Esophagus muscularis mucosa (tissue), 4 donors: ENCODE measurements around the gene ADGRB3. TPM values are rescaled to one million over a fixed set of nuclear protein-coding genes. Genes with fewer than 3 reads are reported as not detected.
"Not testable (repeated sequence)": the region's sequence is repeated elsewhere in the genome, so short reads cannot be mapped to it uniquely, and the experiment has no call there.

Experiments used
- DNase-seq: peaks from one replicate; pipeline ENCODE4 v3.0.0-alpha.2; 2017; ENCODE audit errors: extremely low spot score
- H3K27ac ChIP-seq, 4 donors: fragments of 200-600 bp; sonication (generic); replicated peaks in 1 of 4; 1 replicate in 3 of 4; 2 replicates in 1 of 4; pipeline ENCODE4 v1.5.1; 2016 to 2019; ENCODE audit warnings: mild to moderate bottlenecking in 1 of 4
- H3K27me3 ChIP-seq, 4 donors: fragments of 200-600 bp; sonication (generic); one replicate each; pipeline versions ENCODE4 v1.5.1 to v1.6.0; 2016 to 2019
- H3K36me3 ChIP-seq, 4 donors: fragments of 200-600 bp; sonication (generic); one replicate each; pipeline ENCODE4 v1.5.1; 2016 to 2019
- H3K4me1 ChIP-seq, 4 donors: fragments of 200-600 bp; sonication (generic); one replicate each; pipeline ENCODE4 v1.5.1; 2016 to 2019
- H3K4me3 ChIP-seq, 4 donors: fragments of 200-600 bp; sonication (generic); 1 replicate in 2 of 4; 2 replicates in 2 of 4; pipeline ENCODE4 v1.5.1; 2016 to 2019; ENCODE audit warnings: mild to moderate bottlenecking in 4 of 4, moderate library complexity in 1 of 4
- H3K9me3 ChIP-seq, 4 donors: fragments of 200-600 bp; sonication (generic); 1 replicate in 3 of 4; 2 replicates in 1 of 4; pipeline ENCODE4 v1.5.1; 2016 to 2019
- EP300 ChIP-seq: sonication (generic); formaldehyde crosslinking; IDR thresholded peaks from one replicate; pipeline ENCODE4 v1.6.1; 2017; ENCODE audit warnings: antibody characterized with exemption
- POLR2A ChIP-seq: fragments of 450-650 bp; IDR thresholded peaks from one replicate; pipeline ENCODE4 v1.6.1; 2017; ENCODE audit warnings: antibody characterized with exemption, moderate library complexity, mild to moderate bottlenecking, low read depth
- POLR2AphosphoS5 ChIP-seq, 2 donors: sonication (generic); formaldehyde crosslinking; IDR thresholded peaks; one replicate each; pipeline ENCODE4 v1.6.1; 2017; ENCODE audit warnings: antibody characterized with exemption in 2 of 2
- WGBS: methylation state at CpG from one replicate; pipeline ENCODE4 v1.1.5; 2018; 5-methylcytosine and 5-hydroxymethylcytosine counted together
- intact Hi-C: fragments of 100-400 bp; cut with DNase I; formaldehyde crosslinking; loops from one replicate; pipeline ENCODE4 v1.15.1; 2023
- total RNA-seq, 4 donors: library from RNA; depleted of rRNA; stranded (reverse); fragments of >200 nt; gene quantifications; one replicate each; pipeline versions ENCODE4 v1.1.0 to v1.2.1, GENCODE V29; 2016
- TF ChIP-seq, protein P1 (sequence below), 3 experiments: fragments of 200-600 bp in 2 of 3; fragments of 450-650 bp in 1 of 3; sonication (generic) in 2 of 3; IDR thresholded peaks; one replicate each; pipeline ENCODE4 v1.5.1; 2017 to 2019; ENCODE audit warnings: antibody characterized with exemption in 3 of 3, mild to moderate bottlenecking in 2 of 3, moderate library complexity in 1 of 3

ADGRB3 gene
- total RNA-seq, 4 donors from 2014 or later: 4.9 to 6.3 (median 5.8) TPM

DNA sequence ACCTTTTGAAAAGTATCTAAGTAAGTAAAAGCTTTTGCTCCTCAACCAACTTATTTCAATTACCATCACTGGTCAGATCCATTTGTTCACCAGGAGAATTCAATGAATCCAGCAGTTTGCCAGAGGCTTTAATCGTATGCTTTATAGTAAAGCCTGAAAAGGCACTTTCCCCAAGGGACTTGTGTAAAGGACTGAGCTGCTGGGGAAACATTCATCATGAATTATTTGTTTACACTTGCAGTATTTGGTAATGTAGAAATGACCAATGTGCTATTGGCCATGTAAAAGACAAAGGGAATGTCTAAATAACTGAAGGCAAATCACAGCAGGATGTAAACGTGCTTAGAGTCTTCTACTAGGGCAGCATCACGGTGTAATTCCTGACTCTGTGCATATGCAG is 471.4 kb downstream of the ADGRB3 start:
- no peaks in the 10 kb centered on the region for H3K27me3 ChIP-seq
- no peaks in the 10 kb centered on the region for H3K9me3 ChIP-seq
- no peak overlapping the region for H3K27ac ChIP-seq
- intact Hi-C loops: no loop called here
- TF ChIP-seq EP300 (no peak), POLR2A (no peak), POLR2AphosphoS5 (IDR thresholded peaks at IDR 0.05) (no peak)
- TF ChIP-seq, protein P1, sequence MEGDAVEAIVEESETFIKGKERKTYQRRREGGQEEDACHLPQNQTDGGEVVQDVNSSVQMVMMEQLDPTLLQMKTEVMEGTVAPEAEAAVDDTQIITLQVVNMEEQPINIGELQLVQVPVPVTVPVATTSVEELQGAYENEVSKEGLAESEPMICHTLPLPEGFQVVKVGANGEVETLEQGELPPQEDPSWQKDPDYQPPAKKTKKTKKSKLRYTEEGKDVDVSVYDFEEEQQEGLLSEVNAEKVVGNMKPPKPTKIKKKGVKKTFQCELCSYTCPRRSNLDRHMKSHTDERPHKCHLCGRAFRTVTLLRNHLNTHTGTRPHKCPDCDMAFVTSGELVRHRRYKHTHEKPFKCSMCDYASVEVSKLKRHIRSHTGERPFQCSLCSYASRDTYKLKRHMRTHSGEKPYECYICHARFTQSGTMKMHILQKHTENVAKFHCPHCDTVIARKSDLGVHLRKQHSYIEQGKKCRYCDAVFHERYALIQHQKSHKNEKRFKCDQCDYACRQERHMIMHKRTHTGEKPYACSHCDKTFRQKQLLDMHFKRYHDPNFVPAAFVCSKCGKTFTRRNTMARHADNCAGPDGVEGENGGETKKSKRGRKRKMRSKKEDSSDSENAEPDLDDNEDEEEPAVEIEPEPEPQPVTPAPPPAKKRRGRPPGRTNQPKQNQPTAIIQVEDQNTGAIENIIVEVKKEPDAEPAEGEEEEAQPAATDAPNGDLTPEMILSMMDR (IDR thresholded peaks at IDR 0.05): no peak
- no peak for DNase-seq
- H3K36me3 ChIP-seq: no peaks in the 10 kb centered on the region
- no peaks in the 10 kb centered on the region for H3K4me1 ChIP-seq
- H3K4me3 ChIP-seq: no peak overlapping the region
- 71% methylated on average over 3 of the region's 3 CpGs for WGBS

DNA sequence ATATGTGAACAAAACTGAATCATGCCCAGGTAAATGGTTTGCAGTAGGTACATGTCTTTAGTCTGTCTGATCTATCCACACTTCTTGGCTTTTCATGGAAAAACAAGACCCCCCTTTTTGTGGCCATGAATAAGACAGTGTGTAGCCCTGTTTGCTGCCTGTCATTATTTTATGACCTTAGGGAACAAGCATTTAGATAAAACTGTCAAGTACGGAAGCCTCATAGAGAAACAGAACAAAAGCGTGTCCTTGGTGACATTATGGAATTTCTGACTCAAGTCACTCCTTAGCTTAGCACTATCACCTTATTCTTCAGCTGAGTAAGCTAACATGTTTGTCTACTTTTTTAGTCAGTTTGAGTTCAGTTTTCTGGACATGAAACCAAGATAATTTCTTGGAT is 476.2 kb downstream of the ADGRB3 start:
- no peak overlapping the region for H3K27ac ChIP-seq
- DNase-seq: no peak
- H3K9me3 ChIP-seq: no peaks in the 10 kb centered on the region
- no peaks in the 10 kb centered on the region for H3K27me3 ChIP-seq
- intact Hi-C loops: no loop called here
- H3K4me3 ChIP-seq: no peak overlapping the region
- no peaks in the 10 kb centered on the region for H3K36me3 ChIP-seq
- no peak for TF ChIP-seq POLR2A
- TF ChIP-seq POLR2AphosphoS5 (IDR thresholded peaks at IDR 0.05): no peak
- TF ChIP-seq, protein P1 (IDR thresholded peaks at IDR 0.05): no peak
- no peak for TF ChIP-seq EP300
- WGBS: 82% methylated on average over 2 of the region's 2 CpGs
- H3K4me1 ChIP-seq: no peaks in the 10 kb centered on the region

DNA sequence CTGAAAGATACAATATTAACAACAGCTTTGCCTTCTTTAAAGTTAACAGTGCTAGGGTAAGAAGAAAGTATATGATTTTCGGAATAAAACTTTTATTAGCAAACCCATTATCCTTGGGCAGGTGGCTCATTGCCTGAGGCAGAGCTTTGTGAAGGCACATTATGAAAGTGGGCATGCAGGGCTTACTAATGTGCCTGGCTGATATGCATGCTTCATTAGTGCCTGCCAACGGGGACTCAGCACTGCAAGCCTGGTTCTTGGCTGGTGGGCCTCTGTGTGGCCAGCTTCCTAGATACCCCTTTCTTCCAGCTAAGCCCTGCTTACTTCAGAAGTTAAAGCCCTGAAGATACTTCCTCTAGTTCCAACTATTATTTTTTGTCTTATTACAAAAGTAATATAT is 481.6 kb downstream of the ADGRB3 start:
- H3K36me3 ChIP-seq: no peaks in the 10 kb centered on the region
- no peak overlapping the region for H3K4me3 ChIP-seq
- 97% methylated on average over 2 of the region's 2 CpGs for WGBS
- H3K27me3 ChIP-seq: no peaks in the 10 kb centered on the region
- TF ChIP-seq POLR2A (no peak), POLR2AphosphoS5 (IDR thresholded peaks at IDR 0.05) (no peak), EP300 (no peak)
- TF ChIP-seq, protein P1 (IDR thresholded peaks at IDR 0.05): no peak
- DNase-seq: no peak
- no peak overlapping the region for H3K27ac ChIP-seq
- no peaks in the 10 kb centered on the region for H3K9me3 ChIP-seq
- intact Hi-C loops: no loop called here
- no peaks in the 10 kb centered on the region for H3K4me1 ChIP-seq

DNA sequence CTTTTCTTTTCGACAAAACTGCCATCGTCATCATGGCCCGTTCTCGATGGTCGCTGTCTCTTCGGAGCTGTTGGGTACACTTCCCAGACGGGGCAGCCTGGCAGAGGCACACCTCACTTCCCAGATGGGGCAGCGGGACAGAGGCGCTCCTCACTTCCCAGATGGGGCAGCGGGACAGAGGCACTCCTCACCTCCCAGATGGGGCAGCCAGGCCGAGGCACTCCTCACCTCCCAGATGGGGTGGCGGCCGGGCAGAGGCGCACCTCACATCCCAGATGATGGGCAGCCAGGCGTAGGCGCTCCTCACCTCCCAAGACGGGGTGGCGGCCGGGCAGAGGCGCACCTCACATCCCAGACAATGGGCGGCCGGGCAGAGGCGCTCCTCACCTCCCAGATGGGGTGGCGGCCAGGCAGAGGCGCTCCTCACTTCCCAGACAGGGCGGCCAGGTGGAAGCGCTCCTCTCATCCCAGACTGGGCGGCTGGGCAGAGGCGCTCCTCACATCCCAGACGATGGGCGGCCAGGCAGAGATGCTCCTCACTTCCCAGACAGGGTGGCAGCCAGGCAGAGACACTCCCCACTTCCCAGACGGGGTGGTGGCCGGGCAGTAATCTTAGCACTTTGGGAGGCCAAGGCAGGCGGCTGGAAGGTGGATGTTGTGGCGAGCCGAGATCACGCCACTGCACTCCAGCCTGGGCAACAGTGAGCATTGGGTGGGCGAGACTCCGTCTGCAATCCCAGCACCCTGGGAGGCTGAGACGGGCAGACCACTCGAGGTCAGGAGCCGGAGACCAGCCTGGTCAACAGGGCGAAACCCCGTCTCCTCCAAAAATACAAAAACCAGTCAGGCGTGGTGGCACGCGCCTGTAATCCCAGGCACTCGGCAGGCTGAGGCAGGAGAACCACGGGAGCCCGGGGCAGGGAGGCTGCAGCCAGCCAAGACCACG is 486.7 kb downstream of the ADGRB3 start:
- H3K4me3 ChIP-seq, DNase-seq, intact Hi-C loops, H3K27ac ChIP-seq, H3K27me3 ChIP-seq, H3K9me3 ChIP-seq, H3K36me3 ChIP-seq, H3K4me1 ChIP-seq: not testable (repeated sequence)
- 92% methylated on average over 27 of the region's 51 CpGs for WGBS

DNA sequence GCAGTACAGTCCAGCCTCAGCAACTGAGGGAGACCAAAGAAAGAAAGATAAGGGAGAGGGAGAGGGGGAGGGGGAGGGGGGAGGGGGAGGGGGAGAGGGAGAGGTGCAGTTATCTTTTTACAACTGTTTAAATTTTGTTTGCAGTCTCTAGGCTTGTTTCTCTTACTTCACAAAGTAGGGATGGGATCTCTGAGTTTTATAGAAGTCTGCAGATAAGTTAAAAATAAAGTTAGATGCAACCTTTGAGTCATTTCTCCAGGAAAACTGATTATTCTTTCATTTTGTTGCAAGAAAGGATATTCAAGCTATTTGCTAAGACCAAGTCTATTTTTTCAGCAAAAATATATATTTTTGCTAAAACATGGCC is 487.3 kb downstream of the ADGRB3 start:
- Histone ChIP-seq H3K36me3 (no peaks in the 10 kb centered on the region), H3K4me1 (no peaks in the 10 kb centered on the region), H3K27me3 (no peaks in the 10 kb centered on the region), H3K9me3 (no peaks in the 10 kb centered on the region), H3K4me3 (no peak overlapping the region), H3K27ac (no peak overlapping the region)
- TF ChIP-seq EP300 (no peak), POLR2A (no peak), POLR2AphosphoS5 (IDR thresholded peaks at IDR 0.05) (no peak)
- TF ChIP-seq, protein P1 (IDR thresholded peaks at IDR 0.05): no peak
- no peak for DNase-seq
- intact Hi-C loops: no loop called here
